NCI-H1694 treated with DMSO at 0.1 percent for 48 hours (cell line): ENCODE results near the gene EID2B.

Experiments used
- DNase-seq: peaks from one replicate; lab custom pipeline; 2025; lab: John Stamatoyannopoulos, UW

EID2B gene

DNA sequence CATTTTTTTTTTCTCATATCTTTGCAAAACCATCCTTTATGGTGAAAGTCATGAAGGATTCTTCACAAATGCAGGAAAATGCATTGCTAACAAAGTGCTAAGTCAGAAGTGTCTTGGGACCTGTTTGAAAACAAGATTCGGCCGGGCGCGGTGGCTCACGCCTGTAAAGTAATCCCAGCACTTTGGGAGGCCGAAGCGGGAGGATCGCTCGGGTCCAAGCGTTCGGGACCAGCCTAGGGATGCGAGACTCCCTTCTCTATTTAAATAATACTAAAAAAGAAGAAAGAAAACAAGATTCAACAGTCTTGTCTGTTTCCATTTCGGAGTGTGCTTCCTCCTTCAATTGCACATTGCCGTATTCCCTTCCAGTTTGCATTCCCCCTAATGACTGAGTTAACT is 819 bp downstream of the EID2B start:
- no peak for DNase-seq

- no peak for DNase-seq
Measured at GRCh38 chr19:39525205-39525604, 7.4 kb downstream of the EID2B start.

GRCh38 chr19:39524495-39524894 is 8.2 kb downstream of the EID2B start:
- no peak for DNase-seq

DNA sequence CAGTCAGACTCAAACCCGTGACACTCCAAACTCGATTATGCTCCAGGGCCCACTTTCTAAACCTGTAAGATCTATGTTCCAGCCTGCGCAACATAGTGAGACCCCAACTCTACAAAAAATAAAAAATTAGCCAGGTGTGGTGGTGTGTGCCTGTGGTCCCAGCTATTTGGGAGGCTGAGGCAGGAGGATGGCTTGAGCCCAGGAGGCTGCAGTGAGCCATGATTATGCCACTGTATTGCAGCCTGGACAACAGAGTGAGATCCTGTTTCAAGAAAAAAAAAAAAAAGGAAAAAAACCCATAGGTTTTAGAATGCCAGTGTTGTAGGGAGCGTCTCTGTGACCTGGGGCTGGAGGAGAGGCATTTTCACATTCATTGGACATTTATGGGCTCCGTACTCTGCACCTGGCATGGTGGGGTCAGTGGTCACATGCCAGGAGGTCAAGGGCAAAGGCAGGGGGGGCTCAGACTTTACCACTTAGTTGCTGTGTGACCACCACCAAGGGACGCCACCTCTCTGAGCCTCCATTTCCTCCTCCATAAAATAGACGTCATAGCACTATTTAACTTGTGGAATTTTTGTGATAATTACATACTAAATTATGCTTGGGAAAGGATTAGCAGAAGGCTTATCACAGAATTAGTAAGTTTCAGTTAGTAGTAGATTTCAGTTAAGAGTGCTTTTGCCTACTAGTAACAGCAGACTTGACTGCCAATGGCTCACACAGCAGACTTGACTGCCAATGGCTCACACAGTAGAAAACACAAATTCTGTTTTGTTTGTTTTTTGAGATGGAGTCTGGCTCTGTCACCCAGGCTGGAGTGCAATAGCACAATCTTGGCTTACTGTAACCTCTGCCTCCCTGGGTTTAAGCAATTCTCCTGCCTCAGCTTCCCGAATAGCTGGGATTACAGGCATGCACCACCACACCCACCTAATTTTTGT is 11.8 kb downstream of the EID2B start:
- DNase-seq: no peak

DNA sequence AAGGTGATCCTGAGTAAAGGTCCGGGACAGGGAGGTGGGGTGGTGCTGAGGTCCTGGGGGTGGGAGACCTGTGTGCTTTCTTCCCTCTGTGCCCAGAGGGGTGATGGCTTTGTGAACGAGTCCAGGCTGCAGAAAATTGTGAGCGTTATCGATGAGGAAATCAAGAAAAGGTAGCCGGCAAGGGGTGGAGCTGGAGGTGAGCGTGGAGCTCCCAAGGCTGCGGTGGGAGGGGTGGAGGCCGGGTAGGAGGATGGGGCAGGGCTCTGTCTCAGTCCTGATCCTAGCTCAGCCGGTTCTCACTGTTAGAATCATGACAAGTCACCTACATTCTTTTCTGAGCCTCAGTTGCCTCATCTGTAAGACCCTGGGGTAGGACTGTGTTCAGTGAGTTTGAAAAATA is 13.7 kb downstream of the EID2B start:
- DNase-seq: no peak

GRCh38 chr19:39518458-39518857 is 14.2 kb downstream of the EID2B start:
- DNase-seq: no peak

GRCh38 chr19:39517432-39517831 is 15.2 kb downstream of the EID2B start:
- DNase-seq: no peak

GRCh38 chr19:39516270-39516669 is 16.4 kb downstream of the EID2B start:
- DNase-seq: no peak

DNA sequence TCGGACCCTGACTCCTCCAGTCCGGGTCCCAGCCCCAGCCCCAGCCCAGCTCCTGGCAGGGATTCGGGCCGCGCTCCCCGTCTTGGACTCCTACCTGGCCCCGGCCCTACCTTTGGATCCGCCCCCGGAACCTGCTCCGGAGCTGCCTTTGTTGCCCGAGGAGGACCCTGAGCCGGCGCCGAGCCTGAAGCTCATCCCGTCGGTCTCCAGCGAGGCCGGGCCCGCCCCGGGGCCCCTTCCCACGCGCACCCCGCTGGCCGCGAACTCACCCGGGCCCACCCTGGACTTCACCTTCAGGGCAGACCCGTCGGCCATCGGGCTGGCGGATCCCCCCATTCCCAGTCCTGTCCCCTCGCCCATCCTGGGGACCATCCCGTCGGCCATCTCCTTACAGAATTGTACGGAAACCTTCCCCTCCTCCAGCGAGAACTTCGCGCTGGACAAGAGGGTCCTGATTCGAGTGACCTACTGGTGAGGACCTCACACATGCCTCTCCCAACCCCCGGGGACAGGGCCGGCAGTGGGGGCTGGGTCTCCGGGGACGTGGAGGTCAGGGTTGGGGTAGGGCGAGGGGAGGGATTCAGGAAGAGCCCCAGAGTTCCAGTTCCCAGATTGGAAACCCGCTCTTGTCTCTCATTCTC is 17.0 kb downstream of the EID2B start:
- no peak for DNase-seq

- DNase-seq: no peak
Measured at GRCh38 chr19:39514840-39515550, 17.7 kb downstream of the EID2B start, which contains the start of gene SELENOV. TSS of gene SELENOV (plus strand) at chr19:39515139. CDS start at chr19:39515213, 74 bp downstream.

DNA sequence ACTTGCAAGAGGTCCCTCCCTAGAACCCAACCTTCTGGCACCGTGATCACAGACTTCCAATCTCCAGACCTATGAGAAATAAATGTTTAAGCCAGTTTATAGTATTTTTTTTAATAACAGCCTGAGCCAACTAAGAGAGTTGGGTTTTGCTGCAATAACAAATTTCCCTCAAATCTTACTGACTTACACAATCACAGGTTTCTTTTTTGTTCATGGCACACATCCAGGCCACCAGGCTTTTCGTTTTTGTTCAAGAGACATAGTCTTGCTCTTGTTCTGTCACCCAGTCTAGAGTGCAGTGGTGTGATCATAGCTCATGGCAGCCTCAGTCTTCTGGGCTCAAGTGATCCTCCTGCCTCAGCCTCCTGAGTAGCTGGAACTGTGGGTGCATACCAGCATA is 19.7 kb downstream of the EID2B start:
- no peak for DNase-seq

GRCh38 chr19:39509233-39509632 is 23.4 kb downstream of the EID2B start:
- no peak for DNase-seq

DNA sequence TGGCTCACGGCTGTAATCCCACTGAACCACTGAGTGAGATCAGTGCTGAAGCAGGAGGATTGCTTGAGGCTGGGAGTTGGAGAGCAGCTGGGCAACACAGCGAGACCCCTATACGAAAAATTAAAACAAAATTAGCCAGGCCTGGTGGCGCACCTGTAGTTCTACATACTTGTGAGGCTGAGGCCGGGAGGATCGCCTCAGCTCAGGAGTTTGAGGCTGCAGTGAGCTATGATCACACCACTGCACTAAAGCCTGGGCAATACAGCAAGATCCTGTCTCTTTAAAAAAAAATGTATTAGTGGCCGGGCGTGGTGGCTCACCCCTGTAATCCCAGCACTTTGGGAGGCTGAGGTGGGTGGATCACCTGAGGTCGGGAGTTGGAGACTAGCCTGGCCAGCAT is 24.0 kb downstream of the EID2B start:
- DNase-seq: no peak

- DNase-seq: no peak
Measured at GRCh38 chr19:39507715-39508364, 24.8 kb downstream of the EID2B start.

GRCh38 chr19:39506944-39507714 is 25.5 kb downstream of the EID2B start:
- DNase-seq: no peak

- no peak for DNase-seq
Measured at GRCh38 chr19:39506598-39506943, 26.1 kb downstream of the EID2B start.

GRCh38 chr19:39502640-39503417 is 29.8 kb downstream of the EID2B start:
- no peak for DNase-seq

GRCh38 chr19:39501340-39501739 is 31.3 kb downstream of the EID2B start:
- DNase-seq: no peak

DNA sequence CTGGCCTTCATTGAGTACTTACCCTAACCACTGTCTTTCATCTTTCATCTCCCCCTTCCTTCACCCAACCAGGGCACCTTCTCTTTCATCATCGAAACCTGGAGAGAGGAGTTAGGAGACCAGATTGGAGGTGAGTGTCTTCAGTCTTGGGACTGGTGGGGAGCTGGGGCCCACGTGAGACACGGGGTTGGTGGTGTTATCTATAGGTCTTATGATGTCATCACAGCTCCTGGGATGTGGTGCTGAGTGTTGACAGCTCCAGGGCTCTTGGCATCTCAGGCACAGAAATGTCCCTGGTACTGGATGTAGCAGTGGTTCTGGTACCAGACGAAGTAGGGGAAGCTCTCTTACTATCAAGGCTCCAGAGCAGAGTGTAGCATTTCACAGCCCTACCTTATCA is 32.1 kb downstream of the EID2B start:
- DNase-seq: no peak

GRCh38 chr19:39499932-39500331 is 32.7 kb downstream of the EID2B start:
- no peak for DNase-seq
